Activated CD8-positive, alpha-beta memory T cell treated with anti-CD3 and anti-CD28 coated beads, Interleukin-2, amount 50 U/mL, for 4 hours (primary cell): Measurements from ENCODE around the gene MIB1.

Source experiments
- DNase-seq: peaks from one replicate; pipeline ENCODE4 v3.0.0-alpha.2; 2020

Gene MIB1

GRCh38 chr18:21900605-21901352, 160.2 kb downstream of the MIB1 start:
- DNase-seq: no peak

DNA sequence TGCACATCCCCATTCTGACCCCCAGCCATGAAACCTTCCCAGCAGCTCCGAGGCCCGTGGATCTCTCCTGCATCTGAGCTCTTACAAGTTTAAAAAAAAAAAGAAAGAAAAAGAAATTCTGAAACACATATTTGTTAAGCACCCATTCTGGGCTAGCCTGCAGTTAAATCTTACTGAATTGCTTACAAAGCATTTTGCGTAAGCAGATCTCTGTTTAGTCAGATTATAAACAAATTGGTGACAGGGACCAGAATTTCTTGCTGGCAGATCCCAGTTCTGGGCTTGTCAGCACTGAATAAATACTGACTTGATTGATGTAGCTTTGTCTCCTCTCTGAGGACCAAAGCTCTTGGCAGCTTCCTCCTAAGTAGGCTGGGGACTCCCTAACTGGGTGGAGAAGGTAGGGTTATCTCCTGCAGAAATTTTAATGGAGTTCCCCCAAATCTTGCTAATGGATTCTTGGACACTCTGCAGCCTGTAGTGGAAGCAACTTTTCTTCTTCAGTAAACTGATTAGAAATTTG, 160.9 kb downstream of the MIB1 start:
- DNase-seq: no peak

- no peak for DNase-seq
Measured at GRCh38 chr18:21903709-21904108, 163.1 kb downstream of the MIB1 start.

DNA sequence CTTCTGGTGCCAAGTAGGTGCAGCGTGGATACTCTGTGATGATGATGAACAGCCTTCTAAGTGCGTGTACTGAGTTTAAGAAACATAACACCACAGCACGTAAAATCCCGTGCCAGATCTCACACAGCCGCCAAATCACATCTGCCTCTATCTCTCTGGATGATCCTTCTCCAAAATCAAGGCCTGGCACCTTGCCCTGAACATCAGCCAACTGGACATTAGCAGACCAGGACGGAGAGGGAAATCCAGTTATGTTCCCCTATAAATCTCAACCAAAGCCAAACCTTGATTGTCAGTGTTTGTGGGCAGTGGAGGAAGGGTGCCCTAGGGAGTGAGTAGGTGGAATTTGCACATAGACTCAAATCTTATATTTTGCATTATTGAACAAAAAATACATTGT, 164.3 kb downstream of the MIB1 start:
- no peak for DNase-seq

DNA sequence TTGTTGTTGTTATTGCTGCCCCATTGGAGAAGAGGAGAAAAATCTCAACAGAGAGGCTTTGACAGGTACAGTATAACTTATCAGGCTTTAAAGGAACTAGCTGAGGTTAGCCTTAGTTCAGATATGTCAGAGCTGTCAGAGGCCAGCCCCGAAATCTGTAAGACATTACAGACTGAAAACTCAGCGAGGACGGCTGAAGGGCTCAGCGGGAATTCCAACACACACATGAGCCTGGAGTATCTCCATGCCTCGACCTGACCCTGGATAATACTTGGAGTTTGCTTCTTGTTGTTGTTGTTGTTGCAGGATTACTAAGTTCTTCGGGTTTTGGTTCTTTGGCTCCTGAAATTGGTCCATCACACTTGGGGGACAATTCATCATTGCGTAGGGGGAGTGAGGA, 166.9 kb downstream of the MIB1 start:
- DNase-seq: no peak

- no peak for DNase-seq
Measured at GRCh38 chr18:21908711-21909110, 168.1 kb downstream of the MIB1 start.

- DNase-seq: no peak
Measured at GRCh38 chr18:21910906-21911305, 170.3 kb downstream of the MIB1 start.

GRCh38 chr18:21911551-21911950, 171.0 kb downstream of the MIB1 start:
- DNase-seq: no peak

- no peak for DNase-seq
Measured at GRCh38 chr18:21912339-21913239, 172.0 kb downstream of the MIB1 start.

GRCh38 chr18:21914739-21915319, 174.2 kb downstream of the MIB1 start:
- DNase-seq: no peak

DNA sequence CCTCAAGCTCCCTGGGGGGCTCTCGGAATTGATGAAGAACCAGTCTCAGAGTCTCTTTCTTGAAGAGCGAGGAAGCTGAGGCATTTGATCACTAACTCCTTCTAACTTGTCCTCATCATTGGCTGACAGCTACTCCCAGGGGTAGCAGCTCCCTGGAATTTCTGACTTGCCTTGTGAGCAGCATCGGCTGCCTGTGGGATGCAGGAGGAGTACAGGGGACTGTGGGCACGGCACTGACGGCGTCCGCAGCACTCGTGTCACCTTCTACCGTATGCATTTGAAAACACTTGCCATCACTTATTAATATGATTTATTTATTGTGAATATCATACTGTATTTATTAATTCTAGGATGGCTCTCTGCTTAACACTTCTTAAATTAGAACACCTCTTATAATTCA, 175.0 kb downstream of the MIB1 start:
- no peak for DNase-seq

- no peak for DNase-seq
Measured at GRCh38 chr18:21916594-21916993, 176.0 kb downstream of the MIB1 start.

DNA sequence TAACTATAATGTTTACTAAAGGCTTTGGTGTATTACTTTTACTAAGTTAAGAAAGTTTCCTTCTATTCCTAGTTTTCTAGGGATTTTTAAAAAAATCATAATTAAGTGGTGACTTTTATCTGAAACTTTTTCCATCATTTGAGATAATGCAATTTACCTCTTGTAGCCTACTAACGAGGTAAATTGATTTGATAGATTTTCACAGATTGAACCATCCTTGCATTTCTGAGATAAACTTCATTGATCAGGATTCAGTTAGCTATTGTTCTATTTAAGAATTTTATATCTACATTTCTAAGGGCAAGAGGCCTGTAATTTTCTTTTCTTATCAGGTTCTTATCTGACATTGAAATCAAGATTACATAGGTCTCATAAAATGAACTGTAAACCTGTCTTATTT, 178.1 kb downstream of the MIB1 start:
- no peak for DNase-seq
